H7 (cell line): ENCODE measurements around the gene ANKLE2. TPM values are rescaled to one million over a fixed set of nuclear protein-coding genes. Genes with fewer than 3 reads are reported as not detected.

Experiments
- DNase-seq: peaks from one replicate; pipeline ENCODE4 v3.0.0; 2012
- H3K27me3 ChIP-seq: 2 replicates; pipeline ENCODE4 v1.6.0; 2011; ENCODE audit warnings: mild to moderate bottlenecking, low read length; ENCODE audit not compliant: control insufficient read depth, insufficient read depth
- H3K36me3 ChIP-seq: replicated peaks from 2 replicates; pipeline ENCODE4 v1.5.1; 2011; ENCODE audit warnings: low read length; ENCODE audit not compliant: control insufficient read depth, insufficient read depth
- H3K4me3 ChIP-seq: 2 replicates; pipeline ENCODE4 v1.5.1; 2011; ENCODE audit warnings: low read depth, mild to moderate bottlenecking, control low read depth, low read length, moderate library complexity; ENCODE audit not compliant: insufficient read depth
- total RNA-seq: library from RNA; depleted of rRNA; stranded (reverse); fragments of >200 nt; shearing (Covaris generic); gene quantifications from 2 replicates; pipeline ENCODE4 v1.2.3, GENCODE V29; 2014; rRNA removed

The ANKLE2 gene
- total RNA-seq, 1 experiment from 2014 or later, result 41.5 TPM

GRCh38 chr12:132686825-132687210, 74.8 kb downstream of the ANKLE2 start:
- no peak for DNase-seq

GRCh38 chr12:132685400-132685799, 76.2 kb downstream of the ANKLE2 start:
- no peak overlapping the region for H3K4me3 ChIP-seq
- peaks cover 6% of the 10 kb centered on the region for H3K27me3 ChIP-seq
- DNase-seq, result no peak
- peaks cover 1% of the 10 kb centered on the region for H3K36me3 ChIP-seq

More at GRCh38 chr12:132686825-132687210, 74.8 kb downstream of the ANKLE2 start:
- peaks cover 3% of the 10 kb centered on the region for H3K36me3 ChIP-seq
- H3K27me3 ChIP-seq, result peaks cover 6% of the 10 kb centered on the region
- H3K4me3 ChIP-seq, result peak overlapping the region; percentile 66

- no peaks in the 10 kb centered on the region for H3K27me3 ChIP-seq
- H3K4me3 ChIP-seq, result no peak overlapping the region
- no peak for DNase-seq
- H3K36me3 ChIP-seq, result peaks cover 50% of the 10 kb centered on the region
Measured at GRCh38 chr12:132677492-132677891, 84.1 kb downstream of the ANKLE2 start.

- H3K4me3 ChIP-seq, result no peak overlapping the region
- no peaks in the 10 kb centered on the region for H3K27me3 ChIP-seq
- H3K36me3 ChIP-seq, result peaks cover 56% of the 10 kb centered on the region
- no peak for DNase-seq
Measured at GRCh38 chr12:132675757-132676432, 85.7 kb downstream of the ANKLE2 start.

Other genes starting within 250 kb of the ANKLE2 start
- gene LRCOL1, start 151.2 kb downstream of the ANKLE2 start, total RNA-seq, result not detected in 2 replicates
- gene P2RX2, start 143.1 kb downstream of the ANKLE2 start, total RNA-seq, result 0.15 and 0.28 TPM in 2 replicates
- gene POLE, start 74.5 kb downstream of the ANKLE2 start, total RNA-seq, result 54.0 and 55.1 TPM in 2 replicates
- 18.0 and 29.9 TPM in 2 replicates for gene PXMP2, start 74.2 kb downstream of the ANKLE2 start, total RNA-seq
- 125 and 161 TPM in 2 replicates for gene PGAM5, start 51.0 kb downstream of the ANKLE2 start, total RNA-seq
- gene GOLGA3, start 67.0 kb upstream of the ANKLE2 start, total RNA-seq, result 21.3 and 34.6 TPM in 2 replicates
- 63.4 and 68.6 TPM in 2 replicates for gene CHFR, start 125.8 kb upstream of the ANKLE2 start, total RNA-seq
- 5.5 and 11.0 TPM in 2 replicates for gene ZNF605, start 194.5 kb upstream of the ANKLE2 start, total RNA-seq
- 6.3 and 10.1 TPM in 2 replicates for gene ZNF26, start 224.5 kb upstream of the ANKLE2 start, total RNA-seq